HEK293 (cell line): ENCODE measurements around the gene LSP1.

Source experiments
- YY1 ChIP-seq: fragments of 450-650 bp; formaldehyde crosslinking; IDR thresholded peaks from 2 replicates; pipeline ENCODE4 v1.5.1; 2018; ENCODE audit warnings: missing biosample characterization, missing genetic modification characterization
- ZBTB7A ChIP-seq: fragments of 450-650 bp; formaldehyde crosslinking; IDR thresholded peaks from 2 replicates; pipeline ENCODE4 v1.5.1; 2016; ENCODE audit warnings: low read depth, missing biosample characterization, missing genetic modification characterization
- ZNF114 ChIP-seq: fragments of 450-650 bp; formaldehyde crosslinking; IDR thresholded peaks from 2 replicates; pipeline ENCODE4 v1.5.0; 2017; ENCODE audit warnings: missing biosample characterization, missing genetic modification characterization
- ZNF266 ChIP-seq: fragments of 450-650 bp; formaldehyde crosslinking; IDR thresholded peaks from 2 replicates; pipeline ENCODE4 v1.5.1; 2016; ENCODE audit warnings: missing biosample characterization, missing genetic modification characterization, low read depth
- ZNF561 ChIP-seq: fragments of 450-650 bp; IDR thresholded peaks from 2 replicates; pipeline ENCODE4 v1.5.1; 2018; ENCODE audit warnings: missing biosample characterization, missing genetic modification characterization, borderline replicate concordance
- TF ChIP-seq, protein P1 (sequence below): fragments of 450-650 bp; formaldehyde crosslinking; IDR thresholded peaks from 2 replicates; pipeline ENCODE4 v1.5.1; 2016; ENCODE audit warnings: missing biosample characterization, missing genetic modification characterization
- TF ChIP-seq, protein P2 (sequence below): fragments of 450-650 bp; formaldehyde crosslinking; IDR thresholded peaks from 2 replicates; pipeline ENCODE4 v1.5.1; 2016; ENCODE audit warnings: missing biosample characterization, missing genetic modification characterization

DNA sequence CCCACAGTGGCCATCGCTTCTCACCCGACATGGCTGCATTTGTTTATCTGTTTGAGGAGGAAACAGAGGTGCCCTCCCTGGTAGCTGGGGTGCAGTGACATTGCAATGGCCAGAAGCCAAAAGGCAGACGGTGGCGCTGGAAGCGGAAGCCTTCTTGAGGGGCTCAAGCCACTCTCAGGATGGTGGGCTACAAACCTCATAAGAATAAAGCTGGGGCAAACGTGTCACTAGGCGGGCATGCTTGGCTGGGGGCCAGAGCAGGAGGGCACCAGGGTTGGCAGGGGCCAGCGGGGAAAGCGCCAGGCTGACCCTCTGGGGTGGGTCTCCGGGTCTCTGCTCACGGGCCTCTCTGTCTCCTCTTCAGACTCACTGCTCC is 79.2 kb downstream of the LSP1 start:
- TF ChIP-seq, protein P1, sequence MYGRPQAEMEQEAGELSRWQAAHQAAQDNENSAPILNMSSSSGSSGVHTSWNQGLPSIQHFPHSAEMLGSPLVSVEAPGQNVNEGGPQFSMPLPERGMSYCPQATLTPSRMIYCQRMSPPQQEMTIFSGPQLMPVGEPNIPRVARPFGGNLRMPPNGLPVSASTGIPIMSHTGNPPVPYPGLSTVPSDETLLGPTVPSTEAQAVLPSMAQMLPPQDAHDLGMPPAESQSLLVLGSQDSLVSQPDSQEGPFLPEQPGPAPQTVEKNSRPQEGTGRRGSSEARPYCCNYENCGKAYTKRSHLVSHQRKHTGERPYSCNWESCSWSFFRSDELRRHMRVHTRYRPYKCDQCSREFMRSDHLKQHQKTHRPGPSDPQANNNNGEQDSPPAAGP (tag by site-specific recombination), result no peak
- TF ChIP-seq ZNF114 (tag by site-specific recombination) (no peak), YY1 (tag by site-specific recombination) (no peak), ZNF561 (no peak), ZBTB7A (tag by site-specific recombination) (no peak), ZNF266 (no peak)
- TF ChIP-seq, protein P2, sequence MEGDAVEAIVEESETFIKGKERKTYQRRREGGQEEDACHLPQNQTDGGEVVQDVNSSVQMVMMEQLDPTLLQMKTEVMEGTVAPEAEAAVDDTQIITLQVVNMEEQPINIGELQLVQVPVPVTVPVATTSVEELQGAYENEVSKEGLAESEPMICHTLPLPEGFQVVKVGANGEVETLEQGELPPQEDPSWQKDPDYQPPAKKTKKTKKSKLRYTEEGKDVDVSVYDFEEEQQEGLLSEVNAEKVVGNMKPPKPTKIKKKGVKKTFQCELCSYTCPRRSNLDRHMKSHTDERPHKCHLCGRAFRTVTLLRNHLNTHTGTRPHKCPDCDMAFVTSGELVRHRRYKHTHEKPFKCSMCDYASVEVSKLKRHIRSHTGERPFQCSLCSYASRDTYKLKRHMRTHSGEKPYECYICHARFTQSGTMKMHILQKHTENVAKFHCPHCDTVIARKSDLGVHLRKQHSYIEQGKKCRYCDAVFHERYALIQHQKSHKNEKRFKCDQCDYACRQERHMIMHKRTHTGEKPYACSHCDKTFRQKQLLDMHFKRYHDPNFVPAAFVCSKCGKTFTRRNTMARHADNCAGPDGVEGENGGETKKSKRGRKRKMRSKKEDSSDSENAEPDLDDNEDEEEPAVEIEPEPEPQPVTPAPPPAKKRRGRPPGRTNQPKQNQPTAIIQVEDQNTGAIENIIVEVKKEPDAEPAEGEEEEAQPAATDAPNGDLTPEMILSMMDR (tag by site-specific recombination), result no peak
